ENCODE measurements around the gene PPIH.
"Not testable (repeated sequence)": the region's sequence is repeated elsewhere in the genome, so short reads cannot be mapped to it uniquely, and the experiment has no call there.

Gene PPIH

DNA sequence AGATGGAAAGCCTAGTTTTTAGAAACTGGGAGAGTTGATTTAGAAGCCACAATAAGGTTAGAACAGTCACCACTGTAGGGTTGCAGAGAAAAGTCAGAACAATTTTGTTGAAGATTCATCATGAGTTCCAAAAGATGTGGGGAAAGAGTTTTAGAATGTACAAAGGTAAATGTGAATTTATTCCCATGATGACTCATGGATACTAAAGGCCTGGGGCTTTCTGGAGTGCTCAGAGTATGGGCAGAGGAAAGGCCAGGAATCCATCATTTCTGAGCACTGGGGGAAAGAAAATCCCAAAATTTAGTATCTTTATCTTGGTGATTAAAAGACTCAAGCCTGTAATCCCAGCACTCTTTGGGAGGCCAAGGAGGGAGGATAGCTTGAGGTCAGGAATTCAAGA lies 41.8 kb downstream of the PPIH start:
- no peak for DNase-seq (ENCODE audit: low spot score)
- POLR2A ChIA-PET (ENCODE audit: low non-redundant PET) = no interaction called here
- TF ChIP-seq, protein P1, sequence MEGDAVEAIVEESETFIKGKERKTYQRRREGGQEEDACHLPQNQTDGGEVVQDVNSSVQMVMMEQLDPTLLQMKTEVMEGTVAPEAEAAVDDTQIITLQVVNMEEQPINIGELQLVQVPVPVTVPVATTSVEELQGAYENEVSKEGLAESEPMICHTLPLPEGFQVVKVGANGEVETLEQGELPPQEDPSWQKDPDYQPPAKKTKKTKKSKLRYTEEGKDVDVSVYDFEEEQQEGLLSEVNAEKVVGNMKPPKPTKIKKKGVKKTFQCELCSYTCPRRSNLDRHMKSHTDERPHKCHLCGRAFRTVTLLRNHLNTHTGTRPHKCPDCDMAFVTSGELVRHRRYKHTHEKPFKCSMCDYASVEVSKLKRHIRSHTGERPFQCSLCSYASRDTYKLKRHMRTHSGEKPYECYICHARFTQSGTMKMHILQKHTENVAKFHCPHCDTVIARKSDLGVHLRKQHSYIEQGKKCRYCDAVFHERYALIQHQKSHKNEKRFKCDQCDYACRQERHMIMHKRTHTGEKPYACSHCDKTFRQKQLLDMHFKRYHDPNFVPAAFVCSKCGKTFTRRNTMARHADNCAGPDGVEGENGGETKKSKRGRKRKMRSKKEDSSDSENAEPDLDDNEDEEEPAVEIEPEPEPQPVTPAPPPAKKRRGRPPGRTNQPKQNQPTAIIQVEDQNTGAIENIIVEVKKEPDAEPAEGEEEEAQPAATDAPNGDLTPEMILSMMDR (conservative IDR thresholded peaks at IDR 0.05; ENCODE audit: low read depth) = no peak
- CTCF ChIA-PET = no interaction called here
- no peak overlapping the region for H3K27ac ChIP-seq

DNA sequence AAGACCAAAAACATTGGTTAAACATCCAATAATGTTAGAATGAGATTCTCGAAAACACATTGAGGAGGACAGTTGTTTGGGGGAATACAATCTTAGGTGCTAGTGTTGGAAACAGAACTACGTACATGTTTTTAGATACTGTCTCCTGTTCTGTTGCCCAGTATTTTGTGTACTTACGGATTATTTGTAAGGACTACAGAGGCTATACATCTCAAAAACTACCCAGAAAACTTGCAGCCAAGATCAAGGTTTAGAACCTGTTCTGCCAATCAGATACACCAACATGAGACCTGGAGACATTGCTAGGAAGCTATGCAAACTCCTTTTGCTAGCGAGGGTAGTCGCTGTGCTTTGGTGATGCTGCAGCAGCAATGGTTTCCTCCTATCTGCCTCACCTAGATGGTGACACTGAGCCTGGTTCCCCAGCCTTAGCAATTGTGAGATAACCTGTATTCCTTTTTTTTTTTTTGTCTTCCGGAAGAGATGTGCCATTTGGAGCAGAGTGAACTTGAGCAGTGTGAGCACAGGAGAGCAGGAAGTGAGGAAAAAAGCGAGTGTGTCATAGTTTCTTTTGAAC lies 45.8 kb downstream of the PPIH start:
- ChIA-PET CTCF (no interaction called here), POLR2A (ENCODE audit: low non-redundant PET) (no interaction called here)
- TF ChIP-seq, protein P1 (conservative IDR thresholded peaks at IDR 0.05; ENCODE audit: low read depth) = no peak
- no peak for DNase-seq (ENCODE audit: low spot score)
- H3K27ac ChIP-seq = no peak overlapping the region

DNA sequence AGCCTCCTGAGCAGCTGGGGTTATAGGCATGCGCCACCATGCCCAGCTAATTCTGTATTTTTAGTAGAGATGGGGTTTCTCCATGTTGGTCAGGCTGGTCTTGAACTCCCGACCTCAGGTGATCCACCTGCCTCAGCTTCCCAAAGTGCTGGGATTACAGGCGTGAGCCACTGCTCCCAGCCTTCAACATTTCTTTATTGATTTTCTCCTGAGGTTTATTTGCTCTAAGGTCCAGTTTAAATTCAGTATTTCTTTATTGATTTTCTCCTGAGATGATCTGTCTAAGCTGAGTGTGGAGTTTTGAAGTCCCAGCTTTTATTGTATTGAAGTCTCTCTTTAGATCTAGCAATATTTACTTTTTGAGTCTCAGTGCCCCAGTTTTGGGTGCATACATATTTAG lies 54.6 kb downstream of the PPIH start:
- CTCF ChIA-PET; DNase-seq (ENCODE audit: low spot score); H3K27ac ChIP-seq; POLR2A ChIA-PET (ENCODE audit: low non-redundant PET): not testable (repeated sequence)

DNA sequence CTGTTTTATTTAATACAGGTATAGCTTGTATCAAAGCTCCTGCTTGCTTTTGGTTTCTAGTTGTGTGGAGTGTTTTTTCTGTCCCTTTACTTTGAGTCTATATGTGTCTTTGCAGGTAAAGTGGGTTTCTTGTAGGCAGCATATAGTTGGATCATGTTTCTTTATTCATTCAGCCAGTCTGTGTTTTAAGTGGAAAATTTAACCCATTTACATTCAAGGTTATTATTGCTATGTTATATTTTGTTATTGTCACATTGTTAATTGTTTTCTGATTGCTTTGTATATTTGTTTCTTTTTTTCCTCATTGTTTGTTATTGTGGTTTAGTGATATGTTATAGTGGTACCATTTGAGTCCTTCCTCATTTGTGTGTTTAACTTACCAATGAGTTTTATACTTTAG lies 55.1 kb downstream of the PPIH start:
- TF ChIP-seq, protein P1 (conservative IDR thresholded peaks at IDR 0.05; ENCODE audit: low read depth) = no peak
- ChIA-PET POLR2A (ENCODE audit: low non-redundant PET) (no interaction called here), CTCF (no interaction called here)
- H3K27ac ChIP-seq = no peak overlapping the region
- DNase-seq (ENCODE audit: low spot score) = no peak

DNA sequence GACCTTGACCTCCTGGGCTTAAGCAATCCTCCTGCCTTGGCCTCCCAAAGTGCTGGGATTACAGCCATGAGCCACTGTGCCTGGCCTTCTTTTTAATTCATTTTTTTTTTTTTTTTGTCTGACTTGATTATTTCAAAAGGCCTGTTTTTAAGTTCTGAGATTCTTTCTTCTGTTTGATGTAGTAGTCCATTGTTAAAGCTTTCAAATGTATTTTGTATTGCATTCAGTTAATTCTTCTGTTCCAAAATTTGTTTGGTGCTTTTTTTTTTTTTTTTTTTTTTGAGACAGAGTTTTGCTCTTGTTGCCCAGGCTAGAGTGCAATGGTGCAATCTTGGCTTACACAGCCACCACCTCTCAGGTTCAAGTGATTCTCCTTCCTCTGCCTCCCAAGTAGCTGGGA lies 56.2 kb downstream of the PPIH start:
- CTCF ChIA-PET; DNase-seq (ENCODE audit: low spot score); H3K27ac ChIP-seq; POLR2A ChIA-PET (ENCODE audit: low non-redundant PET): not testable (repeated sequence)

DNA sequence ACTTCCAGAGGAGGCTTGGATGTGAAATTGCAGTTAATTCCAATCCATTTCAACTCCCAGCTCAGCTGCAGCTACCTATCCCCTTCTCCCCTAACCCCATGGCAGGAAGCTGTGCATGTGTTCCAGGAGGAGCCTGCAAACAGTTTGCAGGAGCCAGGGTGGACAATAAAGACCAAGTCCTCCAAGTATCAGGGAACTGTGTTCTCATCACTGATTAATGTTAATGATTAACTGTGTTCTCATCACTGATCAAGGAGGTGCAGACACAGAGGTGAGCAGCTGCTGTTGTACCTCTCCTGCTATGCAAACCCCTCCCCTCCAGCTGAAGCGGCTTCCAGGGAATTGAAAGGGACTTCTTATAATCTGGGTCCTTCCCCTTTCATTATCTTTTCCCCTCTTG lies 62.6 kb downstream of the PPIH start:
- ChIA-PET CTCF (no interaction called here), POLR2A (ENCODE audit: low non-redundant PET) (no interaction called here)
- H3K27ac ChIP-seq = no peak overlapping the region
- DNase-seq (ENCODE audit: low spot score) = no peak
- TF ChIP-seq, protein P1 (conservative IDR thresholded peaks at IDR 0.05; ENCODE audit: low read depth) = no peak

DNA sequence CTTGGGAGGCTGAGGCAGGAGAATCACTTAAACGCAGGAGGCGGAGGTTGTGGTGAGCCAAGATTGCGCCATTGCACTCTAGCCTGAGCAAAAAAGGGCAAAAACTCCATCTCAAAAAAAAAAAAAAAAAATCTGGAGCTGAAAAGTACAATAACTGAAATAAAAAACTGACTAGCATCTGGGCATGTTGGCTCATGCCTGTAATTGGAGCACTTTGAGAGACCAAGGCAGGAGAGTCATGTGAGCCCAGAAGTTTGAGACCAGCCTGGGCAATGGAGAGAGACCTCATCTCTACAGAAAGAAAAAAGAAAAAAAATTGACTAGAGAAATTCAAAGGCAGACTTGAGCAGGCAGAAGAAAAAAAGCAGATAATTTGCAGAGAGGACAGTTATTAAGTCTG lies 63.7 kb downstream of the PPIH start:
- CTCF ChIA-PET = interaction anchor here (0.6 kb wide), 1 partner anchor 767 kb away, joined by 7 read pairs; no protein-coding TSS in a partner anchor
- TF ChIP-seq, protein P1 (conservative IDR thresholded peaks at IDR 0.05; ENCODE audit: low read depth) = no peak
- DNase-seq (ENCODE audit: low spot score) = no peak
- no peak overlapping the region for H3K27ac ChIP-seq
- POLR2A ChIA-PET (ENCODE audit: low non-redundant PET) = interaction anchor here (0.7 kb wide), 1 partner anchor 460 kb away, joined by 4 read pairs; no protein-coding TSS in a partner anchor

DNA sequence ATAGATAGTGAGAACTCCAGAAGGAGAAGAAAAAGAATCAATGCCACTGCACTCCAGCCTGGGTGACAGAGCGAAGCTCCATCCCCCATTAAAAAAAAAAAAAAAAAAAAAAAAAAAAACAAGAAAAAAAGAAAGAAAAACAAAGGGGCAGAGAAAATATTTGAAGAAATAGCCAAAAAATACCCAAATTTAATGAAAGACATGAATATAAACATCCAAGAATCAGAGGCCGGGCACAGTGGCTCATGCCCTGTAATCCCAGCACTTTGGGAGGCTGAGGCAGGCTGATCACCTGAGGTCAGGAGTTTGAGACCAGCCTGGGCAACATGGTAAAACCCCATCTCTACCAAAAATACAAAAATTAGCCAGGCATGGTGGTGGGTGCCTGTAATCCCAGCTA lies 64.2 kb downstream of the PPIH start:
- H3K27ac ChIP-seq; DNase-seq (ENCODE audit: low spot score): not testable (repeated sequence)
- CTCF ChIA-PET = interaction anchor here (0.5 kb wide), 1 partner anchor 1286 kb away, joined by 3 read pairs; no protein-coding TSS in a partner anchor
- POLR2A ChIA-PET (ENCODE audit: low non-redundant PET) = interaction anchor here (0.7 kb wide), 1 partner anchor 460 kb away, joined by 4 read pairs; no protein-coding TSS in a partner anchor

Data from RWPE1 (cell line).